ENCODE results near the gene PEX11B. TPM values are rescaled to one million over a fixed set of nuclear protein-coding genes. Genes with fewer than 3 reads are reported as not detected.
A peak's percentile ranks its signal among the peaks of the same experiment; 100 is the strongest.

PEX11B gene
- total RNA-seq, 1 donor from 2014 or later: 24.4 TPM

GRCh38 chr1:145960468-145961108 is 42.1 kb upstream of the PEX11B start:
- H3K36me3 ChIP-seq: no peaks in the 10 kb centered on the region
- H3K9me3 ChIP-seq (replicated peaks): no peaks in the 10 kb centered on the region
- peaks cover 94% of the 10 kb centered on the region for H3K4me1 ChIP-seq
- TF ChIP-seq, protein P1, sequence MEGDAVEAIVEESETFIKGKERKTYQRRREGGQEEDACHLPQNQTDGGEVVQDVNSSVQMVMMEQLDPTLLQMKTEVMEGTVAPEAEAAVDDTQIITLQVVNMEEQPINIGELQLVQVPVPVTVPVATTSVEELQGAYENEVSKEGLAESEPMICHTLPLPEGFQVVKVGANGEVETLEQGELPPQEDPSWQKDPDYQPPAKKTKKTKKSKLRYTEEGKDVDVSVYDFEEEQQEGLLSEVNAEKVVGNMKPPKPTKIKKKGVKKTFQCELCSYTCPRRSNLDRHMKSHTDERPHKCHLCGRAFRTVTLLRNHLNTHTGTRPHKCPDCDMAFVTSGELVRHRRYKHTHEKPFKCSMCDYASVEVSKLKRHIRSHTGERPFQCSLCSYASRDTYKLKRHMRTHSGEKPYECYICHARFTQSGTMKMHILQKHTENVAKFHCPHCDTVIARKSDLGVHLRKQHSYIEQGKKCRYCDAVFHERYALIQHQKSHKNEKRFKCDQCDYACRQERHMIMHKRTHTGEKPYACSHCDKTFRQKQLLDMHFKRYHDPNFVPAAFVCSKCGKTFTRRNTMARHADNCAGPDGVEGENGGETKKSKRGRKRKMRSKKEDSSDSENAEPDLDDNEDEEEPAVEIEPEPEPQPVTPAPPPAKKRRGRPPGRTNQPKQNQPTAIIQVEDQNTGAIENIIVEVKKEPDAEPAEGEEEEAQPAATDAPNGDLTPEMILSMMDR (IDR thresholded peaks at IDR 0.05; ENCODE audit: borderline replicate concordance): peak; percentile 42
- H3K4me3 ChIP-seq: peak overlapping the region; percentile 78
- no peaks in the 10 kb centered on the region for H3K27me3 ChIP-seq (ENCODE audit: low read depth)
- H3K27ac ChIP-seq (replicated peaks): peak overlapping the region; percentile 95
- peak; percentile 85 for DNase-seq
- intact Hi-C loops (cut with micrococcal nuclease): loop anchor here (10.0 kb wide), 1 partner anchor 106 kb away; the partner anchor contains the start of gene PIAS3

- intact Hi-C loops (cut with micrococcal nuclease): loop anchor here (10.0 kb wide), 1 partner anchor 105 kb away; the partner anchor contains the start of gene PIAS3
- no peak for DNase-seq
- peak overlapping the region; percentile 95 for H3K27ac ChIP-seq (replicated peaks)
- H3K9me3 ChIP-seq (replicated peaks): no peaks in the 10 kb centered on the region
- TF ChIP-seq, protein P1 (IDR thresholded peaks at IDR 0.05; ENCODE audit: borderline replicate concordance): no peak
- no peaks in the 10 kb centered on the region for H3K27me3 ChIP-seq (ENCODE audit: low read depth)
- peak overlapping the region; percentile 78 for H3K4me3 ChIP-seq
- no peaks in the 10 kb centered on the region for H3K36me3 ChIP-seq
- peaks cover 94% of the 10 kb centered on the region for H3K4me1 ChIP-seq
Measured at GRCh38 chr1:145959957-145960467, 41.5 kb upstream of the PEX11B start.

DNA sequence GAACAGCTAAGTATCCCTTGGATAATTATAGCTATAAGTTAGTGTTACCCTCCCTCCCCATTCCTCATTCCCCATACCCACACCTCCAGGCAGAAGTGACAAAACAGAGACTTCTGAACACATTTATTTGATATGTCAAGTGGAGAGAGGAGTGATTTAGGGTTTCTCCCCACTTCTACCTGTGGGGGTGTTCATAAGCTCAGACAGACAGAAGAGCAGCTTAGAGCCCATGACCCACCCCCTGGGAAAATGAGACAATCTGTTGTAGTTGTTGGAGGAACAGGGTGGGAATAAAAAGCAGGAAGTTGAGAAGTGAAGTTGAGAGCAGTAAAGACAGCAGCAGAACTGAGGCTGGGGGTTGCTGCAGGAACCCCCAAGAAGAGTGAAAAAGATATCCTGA is 40.8 kb upstream of the PEX11B start:
- no peaks in the 10 kb centered on the region for H3K9me3 ChIP-seq (replicated peaks)
- peaks cover 95% of the 10 kb centered on the region for H3K4me1 ChIP-seq
- no peaks in the 10 kb centered on the region for H3K36me3 ChIP-seq
- intact Hi-C loops (cut with micrococcal nuclease): no loop called here
- H3K4me3 ChIP-seq: no peak overlapping the region
- H3K27ac ChIP-seq (replicated peaks): peak overlapping the region; percentile 95
- DNase-seq: no peak
- no peaks in the 10 kb centered on the region for H3K27me3 ChIP-seq (ENCODE audit: low read depth)
- TF ChIP-seq, protein P1 (IDR thresholded peaks at IDR 0.05; ENCODE audit: borderline replicate concordance): no peak

DNA sequence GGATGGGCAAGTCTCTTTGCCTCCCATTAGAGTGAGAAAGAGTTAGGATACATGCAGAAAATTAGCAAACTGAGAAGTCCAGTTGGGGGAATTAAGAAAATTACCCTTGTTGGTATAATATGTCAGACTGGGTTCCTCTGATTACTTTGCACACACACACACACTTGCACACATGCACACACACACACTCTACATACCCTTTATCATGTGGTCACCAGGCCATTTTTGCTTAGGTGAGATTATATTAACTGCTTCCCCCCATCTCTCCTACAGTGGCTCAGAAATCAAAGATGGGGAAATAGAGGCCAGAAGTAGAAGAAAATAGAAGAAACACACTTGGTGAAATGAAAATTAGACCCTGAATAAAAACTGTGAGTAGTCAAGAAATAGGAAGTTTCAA is 40.2 kb upstream of the PEX11B start:
- H3K36me3 ChIP-seq: no peaks in the 10 kb centered on the region
- no peak for DNase-seq
- peaks cover 95% of the 10 kb centered on the region for H3K4me1 ChIP-seq
- no peak overlapping the region for H3K4me3 ChIP-seq
- TF ChIP-seq, protein P1 (IDR thresholded peaks at IDR 0.05; ENCODE audit: borderline replicate concordance): no peak
- intact Hi-C loops (cut with micrococcal nuclease): no loop called here
- no peaks in the 10 kb centered on the region for H3K27me3 ChIP-seq (ENCODE audit: low read depth)
- H3K27ac ChIP-seq (replicated peaks): peak overlapping the region; percentile 98
- no peaks in the 10 kb centered on the region for H3K9me3 ChIP-seq (replicated peaks)

- H3K27ac ChIP-seq (replicated peaks): peak within 1 kb of the TSS; percentile 98
- peak; percentile 97 for DNase-seq
- H3K36me3 ChIP-seq: no peaks in the 10 kb centered on the region
- H3K4me3 ChIP-seq: peak within 1 kb of the TSS; percentile 80
- H3K9me3 ChIP-seq (replicated peaks): no peaks in the 10 kb centered on the region
- intact Hi-C loops (cut with micrococcal nuclease): no loop called here
- no peaks in the 10 kb centered on the region for H3K27me3 ChIP-seq (ENCODE audit: low read depth)
- H3K4me1 ChIP-seq: peaks cover 88% of the 10 kb centered on the region
- TF ChIP-seq, protein P1 (IDR thresholded peaks at IDR 0.05; ENCODE audit: borderline replicate concordance): no peak
Measured at GRCh38 chr1:145957443-145958319, 39.2 kb upstream of the PEX11B start, which contains the start of gene LIX1L. TSS of gene LIX1L (minus strand) at chr1:145958017. CDS start at chr1:145957927, 90 bp downstream.

All from left ventricle myocardium inferior (tissue), 1 donor.